Mesendoderm (in vitro differentiated cells): ENCODE results near the gene NUDT16.

Experiments
- DNase-seq: peaks from one replicate; pipeline ENCODE4 v3.0.0; 2013
- H2AK5ac ChIP-seq: 2 replicates; pipeline ENCODE4 v1.6.1; 2013; ENCODE audit warnings: low read length, inconsistent platforms
- H2BK120ac ChIP-seq: 2 replicates; pipeline ENCODE4 v1.6.1; 2013; ENCODE audit warnings: low read depth, mild to moderate bottlenecking, low read length, moderate library complexity, mixed read lengths
- H2BK15ac ChIP-seq: replicated peaks from 2 replicates; pipeline ENCODE4 v1.6.1; 2013; ENCODE audit warnings: low read depth, mild to moderate bottlenecking, moderate library complexity
- H2BK5ac ChIP-seq: 2 replicates; pipeline ENCODE4 v1.6.1; 2013; ENCODE audit warnings: low read length, inconsistent platforms
- H3K18ac ChIP-seq: 2 replicates; pipeline ENCODE4 v1.6.1; 2013; ENCODE audit warnings: mild to moderate bottlenecking, low read length, mixed read lengths
- H3K23ac ChIP-seq: one replicate; pipeline ENCODE4 v1.6.1; 2013; ENCODE audit warnings: low read length
- H3K27ac ChIP-seq: 2 replicates; pipeline ENCODE4 v1.5.1; 2013; ENCODE audit warnings: low read depth, mild to moderate bottlenecking, inconsistent platforms, low read length, moderate library complexity
- H3K27me3 ChIP-seq: 2 replicates; pipeline ENCODE4 v1.6.1; 2013; ENCODE audit warnings: low read length, control low read depth, mild to moderate bottlenecking, inconsistent platforms; ENCODE audit not compliant: insufficient read depth, poor library complexity
- H3K36me3 ChIP-seq: 2 replicates; pipeline ENCODE4 v1.6.1; 2013; ENCODE audit warnings: low read length, inconsistent platforms; ENCODE audit not compliant: control insufficient read depth, insufficient read depth
- H3K4ac ChIP-seq: one replicate; pipeline ENCODE4 v1.6.1; 2013; ENCODE audit warnings: low read depth, mild to moderate bottlenecking, low read length, moderate library complexity
- H3K4me1 ChIP-seq: 2 replicates; pipeline ENCODE4 v1.6.1; 2013; ENCODE audit warnings: low read depth, low read length, inconsistent platforms; ENCODE audit not compliant: control insufficient read depth
- H3K4me2 ChIP-seq: 2 replicates; pipeline ENCODE4 v1.6.1; 2013; ENCODE audit warnings: low read length
- H3K4me3 ChIP-seq: 2 replicates; pipeline ENCODE4 v1.5.1; 2013; ENCODE audit warnings: mild to moderate bottlenecking, low read length
- H3K56ac ChIP-seq: one replicate; pipeline ENCODE4 v1.6.1; 2013; ENCODE audit warnings: low read length
- H3K79me1 ChIP-seq: 2 replicates; pipeline ENCODE4 v1.6.1; 2013; ENCODE audit warnings: low read length, inconsistent platforms
- H3K79me2 ChIP-seq: 2 replicates; pipeline ENCODE4 v1.6.1; 2013; ENCODE audit warnings: mild to moderate bottlenecking, low read length; ENCODE audit not compliant: control insufficient read depth, insufficient read depth
- H3K9ac ChIP-seq: 2 replicates; pipeline ENCODE4 v1.6.1; 2013; ENCODE audit warnings: low read length, inconsistent platforms
- H4K5ac ChIP-seq: one replicate; pipeline ENCODE4 v1.6.1; 2013; ENCODE audit warnings: low read length
- H4K8ac ChIP-seq: one replicate; pipeline ENCODE4 v1.6.1; 2013; ENCODE audit warnings: low read depth, mild to moderate bottlenecking, control low read depth, low read length, moderate library complexity
- WGBS: extraction: QIAGEN DNeasy Blood & Tissue Kit; methylation state at CpG from one replicate; pipeline ENCODE4 v1.1.7; 2013; ENCODE audit warnings: low lambda C conversion rate, missing lambda C conversion rate; ENCODE audit not compliant: insufficient coverage; ENCODE audit errors: extremely low coverage; 5-methylcytosine and 5-hydroxymethylcytosine counted together

The NUDT16 gene

GRCh38 chr3:131396170-131396569 is 14.6 kb downstream of the NUDT16 start:
- H3K79me1 ChIP-seq = no peaks in the 10 kb centered on the region
- no peak overlapping the region for H2AK5ac ChIP-seq
- H3K9ac ChIP-seq = no peak overlapping the region
- no peak overlapping the region for H3K56ac ChIP-seq
- H3K27me3 ChIP-seq = no peaks in the 10 kb centered on the region
- H3K23ac ChIP-seq = no peak overlapping the region
- H4K5ac ChIP-seq = no peak overlapping the region
- no peak for DNase-seq
- H3K4me2 ChIP-seq = no peak overlapping the region
- no peak overlapping the region for H4K8ac ChIP-seq
- H3K27ac ChIP-seq = no peak overlapping the region
- H2BK15ac ChIP-seq = no peak overlapping the region
- no peak overlapping the region for H2BK5ac ChIP-seq
- no peak overlapping the region for H2BK120ac ChIP-seq
- H3K4me1 ChIP-seq = no peaks in the 10 kb centered on the region
- no peak overlapping the region for H3K18ac ChIP-seq
- no peak overlapping the region for H3K4me3 ChIP-seq
- H3K79me2 ChIP-seq = no peaks in the 10 kb centered on the region
- H3K36me3 ChIP-seq = no peaks in the 10 kb centered on the region
- no peak overlapping the region for H3K4ac ChIP-seq

- Histone ChIP-seq H2BK5ac (no peak overlapping the region), H3K27ac (no peak overlapping the region), H4K8ac (no peak overlapping the region), H3K27me3 (no peaks in the 10 kb centered on the region), H3K9ac (no peak overlapping the region), H4K5ac (no peak overlapping the region), H2BK120ac (no peak overlapping the region), H3K4ac (no peak overlapping the region), H3K4me3 (no peak overlapping the region), H3K79me1 (no peaks in the 10 kb centered on the region), H3K4me1 (no peaks in the 10 kb centered on the region), H3K36me3 (no peaks in the 10 kb centered on the region), H3K23ac (no peak overlapping the region), H3K56ac (no peak overlapping the region), H2AK5ac (no peak overlapping the region), H3K18ac (no peak overlapping the region), H3K4me2 (no peak overlapping the region), H2BK15ac (no peak overlapping the region), H3K79me2 (no peaks in the 10 kb centered on the region)
- no CpG with 5 or more reads among the region's 4 CpGs for WGBS
- DNase-seq = no peak
Observed at GRCh38 chr3:131397889-131398288, 16.3 kb downstream of the NUDT16 start.

- Histone ChIP-seq H3K23ac (no peak overlapping the region), H3K27ac (no peak overlapping the region), H2BK5ac (no peak overlapping the region), H3K27me3 (no peaks in the 10 kb centered on the region), H4K5ac (no peak overlapping the region), H3K4me2 (no peak overlapping the region), H3K56ac (no peak overlapping the region), H3K79me2 (no peaks in the 10 kb centered on the region), H3K36me3 (no peaks in the 10 kb centered on the region), H3K18ac (no peak overlapping the region), H2AK5ac (no peak overlapping the region), H2BK15ac (no peak overlapping the region), H3K9ac (no peak overlapping the region), H4K8ac (no peak overlapping the region), H3K4ac (no peak overlapping the region), H3K4me3 (no peak overlapping the region), H3K79me1 (no peaks in the 10 kb centered on the region), H2BK120ac (no peak overlapping the region), H3K4me1 (no peaks in the 10 kb centered on the region)
- no peak for DNase-seq
- no CpG with 5 or more reads among the region's 3 CpGs for WGBS
Observed at GRCh38 chr3:131401978-131402377, 20.4 kb downstream of the NUDT16 start.

GRCh38 chr3:131402391-131403039 is 20.9 kb downstream of the NUDT16 start:
- Histone ChIP-seq H3K27me3 (no peaks in the 10 kb centered on the region), H3K79me1 (no peaks in the 10 kb centered on the region), H4K8ac (no peak overlapping the region), H2BK15ac (no peak overlapping the region), H3K4me2 (no peak overlapping the region), H3K36me3 (no peaks in the 10 kb centered on the region), H2AK5ac (no peak overlapping the region), H2BK5ac (no peak overlapping the region), H3K4ac (no peak overlapping the region), H3K4me1 (no peaks in the 10 kb centered on the region), H2BK120ac (no peak overlapping the region), H3K4me3 (no peak overlapping the region), H3K79me2 (no peaks in the 10 kb centered on the region), H3K27ac (no peak overlapping the region), H3K18ac (no peak overlapping the region), H4K5ac (no peak overlapping the region), H3K23ac (no peak overlapping the region), H3K56ac (no peak overlapping the region), H3K9ac (no peak overlapping the region)
- no CpG with 5 or more reads among the region's 6 CpGs for WGBS
- peak; percentile 53 for DNase-seq

DNA sequence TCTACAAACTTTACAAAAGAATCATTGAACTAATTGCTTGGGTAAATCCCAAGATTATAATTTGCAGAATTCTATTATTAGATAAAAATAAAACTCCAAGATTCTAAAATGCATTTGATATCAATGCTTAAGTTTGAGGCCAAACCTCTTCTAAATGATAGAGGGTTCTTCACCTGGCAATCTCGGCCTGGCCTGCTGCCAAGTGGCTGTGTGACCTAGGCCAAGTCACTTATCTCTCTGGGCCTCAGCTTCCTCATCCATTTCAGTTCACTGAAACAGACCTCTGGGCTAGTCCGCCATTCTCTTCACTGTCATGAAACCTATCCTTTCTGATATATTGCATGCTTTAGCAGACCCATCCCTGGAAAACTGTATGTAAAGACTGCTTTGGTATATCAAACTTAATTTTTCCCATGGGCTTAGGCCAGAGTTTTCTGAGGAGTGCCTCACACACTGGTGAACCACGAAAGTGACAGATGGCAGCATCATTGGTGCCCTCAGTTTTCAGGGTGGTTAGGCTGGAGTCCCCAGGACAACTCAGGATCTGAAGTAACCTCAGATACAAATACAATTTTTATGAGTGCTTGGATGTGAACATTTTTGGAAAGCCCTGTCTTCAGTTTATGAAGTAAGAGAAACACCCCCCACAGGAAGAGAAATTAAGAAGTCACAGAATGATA is 21.8 kb downstream of the NUDT16 start:
- H3K18ac ChIP-seq = no peak overlapping the region
- no peak overlapping the region for H3K23ac ChIP-seq
- H3K79me1 ChIP-seq = no peaks in the 10 kb centered on the region
- H3K9ac ChIP-seq = no peak overlapping the region
- H3K27ac ChIP-seq = no peak overlapping the region
- no peaks in the 10 kb centered on the region for H3K4me1 ChIP-seq
- DNase-seq = no peak
- H2BK5ac ChIP-seq = no peak overlapping the region
- no peak overlapping the region for H3K4ac ChIP-seq
- no peak overlapping the region for H4K5ac ChIP-seq
- no peak overlapping the region for H3K56ac ChIP-seq
- no peak overlapping the region for H2BK120ac ChIP-seq
- no peaks in the 10 kb centered on the region for H3K79me2 ChIP-seq
- no peak overlapping the region for H2BK15ac ChIP-seq
- H2AK5ac ChIP-seq = no peak overlapping the region
- WGBS = no CpG with 5 or more reads among the region's 3 CpGs
- no peak overlapping the region for H3K4me2 ChIP-seq
- no peaks in the 10 kb centered on the region for H3K27me3 ChIP-seq
- H4K8ac ChIP-seq = no peak overlapping the region
- no peak overlapping the region for H3K4me3 ChIP-seq
- H3K36me3 ChIP-seq = no peaks in the 10 kb centered on the region

GRCh38 chr3:131405411-131405810 is 23.8 kb downstream of the NUDT16 start:
- H3K79me1 ChIP-seq = no peaks in the 10 kb centered on the region
- no peak overlapping the region for H3K56ac ChIP-seq
- H3K4ac ChIP-seq = no peak overlapping the region
- H2BK15ac ChIP-seq = no peak overlapping the region
- H3K79me2 ChIP-seq = no peaks in the 10 kb centered on the region
- no peaks in the 10 kb centered on the region for H3K36me3 ChIP-seq
- no peaks in the 10 kb centered on the region for H3K4me1 ChIP-seq
- no peak overlapping the region for H3K27ac ChIP-seq
- no CpG with 5 or more reads among the region's 1 CpG for WGBS
- no peak overlapping the region for H3K23ac ChIP-seq
- no peak overlapping the region for H3K18ac ChIP-seq
- H4K5ac ChIP-seq = no peak overlapping the region
- H4K8ac ChIP-seq = no peak overlapping the region
- no peak overlapping the region for H3K4me2 ChIP-seq
- H2BK5ac ChIP-seq = no peak overlapping the region
- no peak for DNase-seq
- no peak overlapping the region for H2BK120ac ChIP-seq
- H3K9ac ChIP-seq = no peak overlapping the region
- no peak overlapping the region for H2AK5ac ChIP-seq
- no peaks in the 10 kb centered on the region for H3K27me3 ChIP-seq
- H3K4me3 ChIP-seq = no peak overlapping the region
